ENCODE measurements around the gene SGMS1.
A peak's percentile ranks its signal among the peaks of the same experiment; 100 is the strongest.

The SGMS1 gene

DNA sequence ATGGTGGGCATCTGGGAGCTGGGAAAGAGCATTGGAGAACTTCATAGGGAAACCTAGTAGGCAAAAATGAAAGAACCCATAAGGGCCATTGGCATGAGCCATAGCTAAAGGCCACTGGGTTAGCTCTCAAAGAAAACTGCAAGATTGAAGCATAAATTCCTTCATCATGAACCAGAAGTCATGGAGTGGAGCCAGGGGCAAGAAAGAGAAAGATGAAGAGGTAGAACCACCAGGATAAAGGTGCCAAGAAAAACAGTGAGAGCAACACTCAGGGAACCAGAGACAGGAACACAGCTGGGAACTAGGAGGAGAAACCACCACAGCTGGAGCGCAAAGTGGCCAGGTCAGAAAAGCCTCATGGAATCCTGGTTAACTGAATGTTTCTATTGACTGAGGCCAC is 11.5 kb upstream of the SGMS1 start:
- no peak for DNase-seq

DNA sequence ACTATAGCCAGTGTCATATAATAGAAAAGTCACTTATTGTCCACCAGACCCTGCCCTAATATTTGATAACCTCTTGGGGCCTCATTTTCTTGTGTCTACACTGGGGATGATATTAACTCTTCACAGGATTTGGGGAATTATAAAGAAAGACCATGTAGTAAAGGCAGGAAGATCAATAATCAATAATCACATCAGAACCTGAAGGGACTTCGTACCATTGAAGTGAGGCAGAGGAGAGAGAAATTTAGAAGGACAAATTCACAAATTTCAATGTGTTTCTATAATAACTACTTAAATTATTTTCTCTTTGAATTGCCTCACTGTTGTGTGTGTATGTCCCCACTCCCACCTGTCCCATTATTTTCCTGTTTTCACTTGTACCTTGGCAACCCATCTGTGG is 10.7 kb upstream of the SGMS1 start:
- no peak for DNase-seq

DNA sequence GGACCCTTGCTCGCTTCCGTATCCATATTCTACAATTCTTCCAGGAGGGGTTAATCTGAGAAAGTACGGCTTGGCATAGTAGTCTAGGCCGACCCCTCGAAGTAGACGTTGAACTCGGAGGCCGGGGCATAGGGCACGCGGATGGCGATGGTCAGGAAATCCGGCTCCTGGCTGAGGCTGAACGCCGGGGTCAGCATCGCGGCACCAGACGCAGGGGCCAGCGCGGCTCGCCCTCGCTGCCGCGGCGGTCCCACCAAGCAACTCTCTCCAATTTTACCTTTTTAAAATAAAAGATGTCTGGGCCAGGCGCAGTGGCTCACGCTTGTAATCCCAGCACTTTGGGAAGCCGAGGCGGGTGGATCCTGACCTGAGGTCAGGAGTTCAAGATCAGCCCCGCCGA is 7.3 kb upstream of the SGMS1 start:
- DNase-seq, result no peak

DNA sequence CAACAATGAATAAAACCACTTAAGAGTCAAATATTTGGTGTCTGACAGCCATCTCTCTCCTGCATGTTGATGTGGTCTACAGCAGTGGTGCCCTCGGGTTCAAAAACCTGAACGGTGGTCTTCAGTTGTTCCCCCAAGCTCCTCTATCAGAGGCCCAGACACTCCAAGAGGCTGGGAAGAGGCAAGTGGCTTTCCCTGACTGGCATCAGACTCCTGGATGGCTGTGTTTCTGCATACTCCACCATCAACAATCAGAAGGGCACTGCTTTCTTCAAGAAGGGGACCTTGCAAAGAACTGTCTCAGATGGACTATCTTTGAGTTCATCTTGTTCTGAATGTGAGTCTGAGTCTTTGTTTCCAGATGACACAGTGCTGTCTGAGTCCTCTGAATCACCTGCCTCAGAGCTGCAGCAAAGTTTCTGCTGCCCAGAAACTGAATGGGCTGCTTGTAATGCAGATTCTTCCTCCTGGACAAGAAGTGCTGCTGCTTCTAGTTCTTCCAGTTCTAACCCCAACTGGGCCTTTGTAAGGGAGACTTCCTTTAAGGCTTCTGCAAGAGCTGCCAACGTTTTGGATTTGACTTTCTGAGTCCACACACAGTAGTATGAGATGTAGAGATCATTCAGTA is 5.9 kb upstream of the SGMS1 start:
- no peak for DNase-seq

DNA sequence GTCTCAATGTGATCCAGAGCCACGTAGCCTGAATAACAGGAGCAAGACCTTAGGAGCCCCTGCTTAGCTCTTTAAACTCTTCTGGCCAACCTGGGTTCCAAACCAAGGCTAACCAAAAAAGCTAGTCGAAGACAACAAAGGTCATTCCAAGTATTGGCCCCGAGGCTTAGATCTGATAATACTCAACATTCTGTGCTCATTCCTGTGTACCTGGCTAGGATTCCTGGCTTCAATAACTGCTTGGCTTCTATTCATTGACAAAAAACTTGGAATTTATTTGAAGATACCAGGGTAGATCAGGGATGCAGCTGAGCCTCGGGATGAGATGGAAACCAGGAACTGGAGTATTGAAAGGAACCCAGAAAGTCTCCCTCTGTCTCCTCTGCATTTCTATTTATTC is 4.1 kb upstream of the SGMS1 start:
- DNase-seq, result no peak

DNA sequence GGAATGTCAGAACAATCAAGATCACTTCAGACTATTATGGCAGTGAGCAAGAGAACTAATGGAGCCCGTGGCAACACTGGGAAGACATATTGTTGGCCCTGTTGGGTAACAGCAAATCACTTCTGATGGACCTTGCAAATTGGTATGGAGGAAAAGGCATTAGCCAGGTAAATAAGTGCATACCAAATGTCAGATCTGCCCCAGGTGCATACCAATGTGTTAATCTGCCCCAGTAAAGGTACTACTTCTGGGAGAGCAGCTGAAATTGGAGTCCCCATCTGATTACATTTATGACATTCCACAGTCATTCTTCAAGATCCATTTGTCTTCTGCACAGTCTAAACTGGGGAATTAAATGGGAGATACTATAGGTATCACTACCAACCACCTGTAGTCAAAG is 3.7 kb upstream of the SGMS1 start:
- no peak for DNase-seq

DNA sequence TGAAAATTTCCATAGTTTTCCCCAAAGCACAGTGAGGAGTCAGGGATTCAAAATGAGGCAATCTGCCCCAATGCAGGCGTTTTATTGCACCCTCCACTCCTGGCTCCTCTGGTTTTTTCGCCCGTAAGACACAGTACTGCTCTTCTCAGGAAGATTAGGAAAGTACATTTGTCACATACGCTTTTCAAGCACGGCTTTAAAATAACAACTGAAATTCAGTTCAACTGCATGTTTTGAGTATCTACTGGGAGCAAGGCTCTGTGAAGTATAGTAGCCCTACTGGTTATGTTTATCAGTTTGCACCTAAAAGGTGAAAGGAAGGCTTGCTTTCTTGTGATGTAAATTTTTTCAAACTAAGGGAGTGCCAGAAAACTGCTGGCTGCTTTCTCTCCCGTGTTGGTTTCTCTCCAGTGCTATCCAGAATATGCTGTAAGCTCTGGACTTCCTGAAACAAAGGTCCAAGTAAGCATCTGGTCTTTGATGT is 1.9 kb upstream of the SGMS1 start:
- DNase-seq, result no peak

DNA sequence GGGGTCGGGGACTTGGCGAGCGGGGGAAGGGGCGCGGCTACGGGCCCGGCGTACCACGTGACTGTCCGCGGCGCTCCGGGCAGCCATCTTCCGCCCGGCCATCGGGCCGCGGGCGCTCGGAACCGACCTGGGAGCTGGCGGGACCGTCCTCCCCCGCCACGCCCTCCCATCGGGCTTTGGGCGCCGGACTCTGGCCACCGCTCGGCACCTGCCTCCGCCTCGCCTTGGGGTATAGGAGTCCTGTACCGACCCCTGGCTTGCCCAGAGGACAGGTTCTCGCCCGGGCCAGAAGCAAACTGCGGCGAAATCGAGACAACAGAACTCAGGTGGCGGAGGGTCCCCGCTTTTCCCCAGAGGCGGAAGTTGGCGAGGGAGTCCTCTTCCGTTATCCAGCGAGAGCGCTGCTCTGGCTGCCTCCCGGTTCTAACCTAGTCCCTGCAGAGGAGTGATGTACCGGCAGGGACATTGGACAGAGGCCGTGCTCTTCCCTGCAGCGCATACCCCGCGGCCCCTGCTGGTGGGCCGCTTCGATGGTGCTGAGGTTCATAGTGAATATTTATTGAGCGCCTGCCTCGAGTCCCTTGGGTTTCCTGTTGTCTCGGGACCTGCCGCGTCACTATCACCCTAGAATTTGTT is 1.2 kb upstream of the SGMS1 start:
- no peak for DNase-seq

DNA sequence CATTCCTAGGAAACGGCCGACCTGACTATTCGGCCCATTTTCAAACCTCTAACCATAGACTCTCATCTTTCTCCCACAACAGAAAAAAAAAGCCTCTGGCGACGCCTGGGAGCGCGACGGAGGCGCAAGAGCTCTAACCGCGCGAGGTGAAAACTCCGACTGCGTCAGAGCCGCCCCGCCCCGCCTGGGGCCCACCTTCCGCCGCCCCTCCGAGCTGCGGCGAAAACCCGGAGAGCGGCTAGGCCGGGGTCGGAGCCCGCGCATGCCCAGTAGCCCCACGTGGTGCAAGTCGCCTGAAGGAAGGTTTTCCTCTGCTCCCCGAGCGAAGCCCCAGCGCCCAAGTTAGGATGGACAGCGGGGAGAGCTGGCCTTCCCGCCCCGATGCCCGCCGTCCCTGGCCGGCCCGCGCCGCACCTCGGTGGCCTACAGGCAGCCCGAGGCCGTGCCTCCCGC is 683 bp upstream of the SGMS1 start:
- peak; percentile 2 for DNase-seq

DNA sequence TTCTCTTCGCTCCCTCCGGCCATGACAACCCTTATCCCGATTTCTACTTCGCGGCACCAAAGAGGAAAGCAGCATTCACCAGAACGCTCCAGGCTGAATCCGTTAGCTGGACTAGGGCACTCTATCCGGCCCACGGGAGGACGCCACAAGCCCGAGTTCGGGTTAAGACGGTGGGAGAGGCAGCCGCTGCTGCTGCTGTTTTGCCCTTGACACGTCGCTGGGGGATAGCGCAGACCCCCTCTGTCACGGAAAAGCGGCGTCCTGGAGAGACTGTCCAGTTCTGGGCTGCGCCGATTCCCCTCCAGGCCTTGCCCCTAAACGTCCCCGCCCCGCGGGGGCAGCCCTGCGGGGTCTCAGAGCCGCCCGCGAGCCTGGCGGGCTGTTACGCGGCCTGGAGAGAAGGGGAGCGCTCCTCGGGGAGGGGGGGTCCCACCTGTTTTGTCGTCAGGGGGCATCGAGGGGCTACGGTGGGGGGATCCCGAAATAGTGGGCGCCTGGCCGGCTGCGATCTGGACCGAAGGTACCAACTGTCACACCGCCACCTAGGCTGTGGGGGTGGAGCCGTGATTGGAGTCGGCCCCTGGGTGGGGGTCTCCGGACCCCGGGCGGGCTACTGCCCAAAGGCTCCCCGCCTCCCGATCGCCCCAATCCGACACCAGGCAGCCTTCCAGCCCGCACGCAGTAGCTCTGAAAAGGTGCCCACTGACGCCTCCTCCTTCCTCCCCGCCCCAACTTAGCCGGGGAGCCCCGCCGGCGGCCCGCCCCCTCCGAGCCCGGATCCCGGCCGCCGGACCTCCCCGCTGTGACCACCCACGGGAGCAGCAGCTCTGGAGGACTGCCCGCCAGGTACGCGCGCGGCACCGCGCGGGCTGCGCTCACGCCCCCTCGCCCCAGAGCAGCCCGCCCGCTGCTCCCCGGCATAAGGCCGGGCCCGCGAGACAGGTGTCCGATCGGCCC is 772 bp downstream of the SGMS1 start:
- DNase-seq, result no peak

DNA sequence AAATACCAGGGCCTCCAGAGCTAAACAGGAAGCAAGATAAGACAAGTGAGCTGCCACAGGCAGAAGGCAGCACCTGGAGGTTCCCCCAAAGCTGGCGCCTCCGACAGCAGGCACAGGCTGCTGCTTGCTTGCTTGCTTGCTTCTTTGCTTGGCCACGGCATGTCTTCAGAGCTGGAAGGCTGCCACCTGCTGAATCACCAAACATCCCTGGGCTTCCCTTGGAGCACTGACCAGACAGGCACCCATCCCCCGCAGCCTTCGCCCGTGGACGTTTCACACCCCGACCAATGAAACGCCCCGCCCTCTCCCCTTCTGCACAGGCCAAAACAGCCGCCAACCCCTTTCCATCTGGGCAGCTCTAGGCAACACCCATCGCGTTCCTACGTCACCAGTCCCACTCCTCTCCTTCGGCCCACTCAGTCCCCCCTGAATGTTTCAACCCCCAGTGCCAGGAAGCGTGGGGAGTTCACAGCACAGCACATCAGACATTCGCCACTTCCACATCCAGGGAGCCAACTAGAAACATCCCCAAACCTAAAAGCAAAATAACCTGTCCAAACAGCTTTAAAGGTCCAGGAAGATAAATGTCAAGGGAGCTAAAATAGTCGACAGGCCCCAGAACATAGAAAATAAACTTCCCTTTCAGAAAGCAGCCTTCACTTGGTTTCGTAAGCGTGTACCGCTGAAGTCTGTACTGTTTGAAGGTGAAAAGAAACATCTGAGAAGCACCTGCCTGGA is 1.6 kb downstream of the SGMS1 start:
- no peak for DNase-seq

DNA sequence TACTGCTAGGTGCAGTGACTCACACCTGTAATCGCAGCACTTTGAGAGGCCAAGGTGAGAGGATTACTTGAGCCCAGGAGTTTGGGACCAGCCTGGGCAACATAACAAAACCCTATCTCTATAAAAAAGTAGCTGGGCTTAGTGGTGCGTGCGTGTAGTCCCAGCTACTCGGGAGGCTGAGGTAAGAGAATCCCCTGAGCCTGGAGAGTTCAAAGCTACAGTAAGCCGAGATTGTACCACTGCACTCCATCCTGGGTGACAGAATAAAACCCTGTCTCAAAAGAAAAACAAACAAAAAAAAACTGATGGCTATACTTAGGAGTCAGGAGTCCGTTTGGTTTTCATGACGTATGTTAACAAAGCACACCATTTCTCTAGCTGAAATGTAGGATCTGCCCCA is 2.9 kb downstream of the SGMS1 start:
- no peak for DNase-seq

DNA sequence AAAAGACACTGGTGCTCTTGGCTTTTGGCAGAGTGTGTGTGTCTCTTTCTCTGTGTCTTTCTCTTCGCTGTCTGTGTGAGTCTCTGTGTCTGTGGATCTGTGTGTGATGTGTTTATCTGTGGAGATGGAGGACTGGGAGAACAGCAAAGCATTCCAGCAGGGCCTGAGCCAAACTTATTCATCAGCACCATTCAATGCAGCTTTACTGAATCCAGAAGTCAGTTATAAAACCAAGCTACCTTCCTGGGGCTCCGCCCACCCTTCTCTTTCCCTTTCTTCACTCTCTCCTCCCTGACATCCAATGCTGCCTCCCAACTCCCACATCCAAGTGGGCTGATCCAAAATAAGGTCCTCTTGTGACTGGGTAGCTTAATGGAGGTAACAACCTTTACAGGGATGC is 3.9 kb downstream of the SGMS1 start:
- DNase-seq, result no peak

DNA sequence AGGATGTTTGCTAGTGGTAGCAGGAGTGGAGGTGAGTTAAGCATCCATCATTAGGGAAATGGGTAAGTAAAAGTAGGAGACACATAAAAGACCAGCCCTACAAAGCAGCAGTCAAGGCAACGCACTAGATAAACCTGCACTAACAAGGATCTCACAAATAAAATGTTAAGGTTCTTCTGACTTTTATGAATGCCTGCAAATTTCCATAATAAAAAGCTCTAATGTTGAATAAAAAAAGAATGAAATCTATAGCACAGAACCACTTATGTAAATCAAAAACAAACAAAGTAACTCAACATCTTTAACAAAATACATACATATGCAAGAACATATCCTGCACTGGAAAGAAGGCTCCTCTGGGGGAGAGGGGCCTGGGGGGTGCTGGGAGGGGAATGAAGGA is 4.6 kb downstream of the SGMS1 start:
- no peak for DNase-seq

DNA sequence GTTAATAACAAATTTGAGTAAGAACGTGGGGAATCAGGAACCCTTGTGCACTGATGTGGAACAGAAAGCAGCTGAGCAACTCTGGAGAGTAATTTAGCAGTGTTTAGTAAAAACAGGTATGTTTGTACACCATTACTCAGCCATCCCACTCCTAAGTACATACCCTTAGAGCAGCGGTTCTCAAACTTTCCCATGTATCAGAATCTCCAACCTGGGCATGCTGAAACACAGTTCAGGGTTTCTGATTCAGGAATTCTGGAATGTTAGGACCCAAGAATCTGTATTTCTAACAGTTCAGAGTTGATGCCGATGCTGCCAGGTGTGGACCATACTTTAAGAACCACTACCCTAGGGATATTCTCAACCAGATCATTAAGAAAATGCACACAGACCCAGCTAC is 5.1 kb downstream of the SGMS1 start:
- no peak for DNase-seq

DNA sequence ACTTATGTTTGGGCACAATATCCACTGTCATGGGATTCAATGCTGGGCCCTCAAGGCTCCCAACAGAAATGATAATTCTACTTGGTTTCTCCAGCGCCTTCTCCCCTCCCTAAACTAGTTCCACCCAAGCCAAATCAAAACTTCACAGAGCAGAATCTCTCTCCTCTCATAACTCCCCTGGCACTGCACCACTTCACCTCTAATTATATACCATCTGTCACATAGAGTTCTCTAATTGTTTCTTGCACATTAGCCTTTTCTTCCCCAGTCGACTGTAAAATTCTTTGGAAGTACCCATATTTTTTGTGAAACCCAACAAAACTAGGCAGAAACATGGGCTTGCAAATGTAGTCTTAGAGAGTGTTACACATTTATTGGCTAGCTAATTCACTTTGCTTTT is 8.1 kb downstream of the SGMS1 start:
- DNase-seq, result no peak

DNA sequence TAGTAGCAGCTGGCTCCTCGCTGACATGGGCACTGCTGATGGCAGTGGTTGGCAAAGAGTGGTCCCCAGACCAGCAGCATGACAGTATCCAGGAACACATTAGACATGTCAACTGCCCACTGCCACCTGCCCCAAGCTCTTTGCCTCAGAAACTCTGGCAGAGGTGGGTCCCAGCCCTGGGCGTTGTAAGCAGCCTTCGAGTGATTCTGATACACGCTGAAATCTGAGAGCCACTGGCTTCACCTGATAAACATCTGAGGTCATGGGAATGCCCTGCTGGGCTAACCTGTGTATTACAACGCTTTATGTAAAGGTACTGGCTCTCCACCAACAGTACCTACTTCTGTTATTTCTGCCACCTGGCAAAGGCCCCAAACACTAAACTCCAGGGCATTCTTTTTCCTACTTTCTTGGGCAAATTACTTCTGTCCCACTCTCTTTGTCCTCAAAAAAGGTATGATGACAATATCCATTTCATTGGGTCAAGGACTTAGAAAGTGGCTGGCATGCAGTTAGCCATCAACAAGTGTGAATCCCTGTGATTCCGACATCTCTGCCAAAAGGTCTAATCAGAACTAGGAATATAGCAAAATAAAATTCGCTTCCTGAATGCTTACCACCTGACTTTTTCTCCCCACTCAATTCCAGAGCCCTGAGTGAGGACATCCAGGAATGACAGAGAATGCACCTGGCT is 9.2 kb downstream of the SGMS1 start:
- no peak for DNase-seq

DNA sequence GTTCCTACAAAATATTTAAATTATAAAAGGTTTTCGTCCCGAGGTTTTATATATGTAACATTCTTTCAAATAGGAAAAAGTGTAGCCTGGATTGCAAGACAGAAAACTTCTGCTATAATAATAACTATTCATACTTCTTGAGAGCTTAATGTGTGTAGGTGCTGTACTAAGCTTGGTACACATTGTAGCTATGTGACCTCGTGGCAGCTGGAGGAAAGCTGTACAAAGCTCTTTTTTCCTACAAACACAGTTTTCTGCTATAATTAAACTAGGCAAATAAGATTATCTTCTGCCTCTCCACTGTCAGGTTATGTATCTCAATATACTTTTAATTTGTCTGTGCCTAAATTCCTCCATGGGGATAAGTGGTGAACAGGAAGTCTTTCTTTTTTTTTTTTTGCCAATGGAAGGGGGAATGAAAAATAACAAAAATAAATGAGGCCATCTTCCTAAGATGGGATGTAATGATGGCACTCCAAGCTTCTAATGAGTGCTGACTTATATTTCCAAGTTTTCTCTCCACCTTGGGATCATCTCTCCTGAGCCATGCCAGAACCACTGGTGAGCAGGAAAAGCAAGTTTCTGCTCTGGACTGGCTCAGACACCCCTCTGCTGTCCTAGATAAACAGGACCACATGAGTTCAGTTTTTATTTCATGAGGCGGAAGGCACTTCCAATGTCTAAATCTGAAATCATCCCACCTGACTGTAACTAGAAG is 9.9 kb downstream of the SGMS1 start:
- DNase-seq, result no peak

DNA sequence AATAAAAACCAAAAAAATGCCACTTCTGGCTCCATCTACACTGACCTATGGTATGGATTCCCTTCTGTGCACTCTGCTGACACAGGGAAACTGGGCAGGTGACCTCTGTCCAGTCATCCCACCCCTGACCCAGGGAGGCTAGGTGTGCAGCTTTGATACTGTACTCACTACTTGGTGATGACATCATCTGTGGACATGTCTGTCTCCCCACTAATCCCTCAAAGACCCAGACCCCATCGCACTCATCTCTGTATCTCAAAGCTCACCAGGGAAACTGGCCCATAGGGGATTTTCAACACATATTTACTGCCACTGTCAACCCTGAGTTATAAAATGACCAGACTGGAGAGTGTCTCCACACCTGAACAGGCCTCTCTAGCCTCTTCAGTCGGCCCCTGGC is 10.6 kb downstream of the SGMS1 start:
- no peak for DNase-seq

DNA sequence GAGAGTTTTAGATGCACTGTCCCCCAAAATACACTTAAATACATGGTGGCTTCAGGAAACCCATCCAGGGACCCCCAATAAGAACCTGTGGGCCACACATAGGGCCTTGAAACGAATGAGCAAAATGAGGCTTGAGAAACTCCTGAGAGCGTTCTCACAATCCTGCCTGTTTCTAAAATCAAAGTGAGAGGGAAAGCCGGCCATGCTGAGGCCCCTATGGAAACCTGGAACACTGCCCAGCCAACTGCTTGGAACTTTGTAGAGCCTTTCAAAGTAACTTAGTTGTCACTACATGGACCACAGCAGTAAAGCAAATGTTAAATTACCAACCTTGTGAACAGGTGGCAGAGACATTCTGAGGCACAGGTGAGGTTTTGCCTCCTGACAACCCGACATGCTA is 13.4 kb downstream of the SGMS1 start:
- no peak for DNase-seq

DNA sequence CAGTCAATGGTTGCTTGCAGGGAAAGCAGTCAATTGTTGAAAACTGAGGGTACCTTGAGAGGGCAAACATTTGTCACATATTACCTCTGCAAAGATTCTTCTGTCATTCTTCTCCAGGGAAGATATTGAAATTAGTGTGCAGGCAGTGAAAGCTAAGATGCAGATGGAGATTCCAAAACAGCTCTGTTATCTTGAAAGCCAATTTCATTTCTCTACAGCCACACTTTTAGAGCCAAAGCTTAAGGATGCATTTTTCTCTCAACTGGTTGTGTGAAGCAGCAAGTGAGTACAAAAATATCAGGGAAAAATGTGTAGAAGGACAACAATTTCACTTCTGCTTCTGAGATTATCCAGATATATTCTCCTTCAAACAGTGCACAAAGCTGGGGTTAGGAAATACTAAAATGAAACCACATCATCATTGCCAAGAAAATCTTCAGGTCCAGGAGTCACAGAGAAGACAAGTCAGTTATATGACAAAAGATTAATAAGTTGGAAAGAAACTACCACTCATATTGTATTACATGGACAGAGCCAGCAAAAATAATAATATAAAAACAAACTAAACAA is 16.3 kb downstream of the SGMS1 start:
- DNase-seq, result no peak

DNA sequence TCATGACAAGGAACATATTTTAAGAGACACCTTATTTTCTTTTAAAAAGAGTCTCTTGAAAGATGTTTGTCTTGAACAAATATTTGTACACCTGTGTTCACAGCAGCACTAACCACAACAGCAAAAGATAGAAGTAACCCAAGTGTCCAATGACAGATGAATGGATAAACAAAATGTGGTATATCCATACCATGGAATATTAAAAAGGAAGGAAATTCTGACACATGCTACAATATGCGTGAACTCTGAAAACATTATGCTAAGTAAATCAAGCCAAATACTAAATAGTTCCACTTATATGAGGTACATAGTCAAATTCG is 17.8 kb downstream of the SGMS1 start:
- no peak for DNase-seq

Data from SIG-M5 (cell line).